Measurements from ENCODE around the gene ACBD3. TPM values are rescaled to one million over a fixed set of nuclear protein-coding genes. Genes with fewer than 3 reads are reported as not detected.
A peak's percentile ranks its signal among the peaks of the same experiment; 100 is the strongest.

ACBD3 gene
- total RNA-seq, 1 donor = 95.4 TPM

DNA sequence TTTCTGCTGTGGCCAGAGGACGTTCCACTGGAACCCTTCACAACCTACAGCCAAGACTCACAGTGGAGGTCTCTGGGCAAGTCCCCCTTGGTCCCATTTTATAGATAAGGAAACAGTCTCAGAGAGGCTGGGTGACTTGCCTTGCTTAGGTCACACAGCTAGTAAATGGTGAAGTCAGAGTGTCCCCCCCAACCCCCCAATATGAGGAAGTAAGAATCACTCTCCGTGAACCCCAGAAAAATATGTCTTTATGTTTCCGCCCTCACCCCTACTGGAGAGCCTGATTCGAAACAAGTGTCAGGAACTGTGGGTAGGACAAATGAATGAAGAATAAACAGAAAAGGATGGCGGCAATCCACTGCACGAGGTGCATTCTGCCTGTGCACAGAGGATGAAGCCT, 67.4 kb downstream of the ACBD3 start:
- no peak overlapping the region for H3K4me3 ChIP-seq (ENCODE audit: low read depth, low read length)
- no peak for DNase-seq (ENCODE audit: low read depth)
- TF ChIP-seq, protein P1, sequence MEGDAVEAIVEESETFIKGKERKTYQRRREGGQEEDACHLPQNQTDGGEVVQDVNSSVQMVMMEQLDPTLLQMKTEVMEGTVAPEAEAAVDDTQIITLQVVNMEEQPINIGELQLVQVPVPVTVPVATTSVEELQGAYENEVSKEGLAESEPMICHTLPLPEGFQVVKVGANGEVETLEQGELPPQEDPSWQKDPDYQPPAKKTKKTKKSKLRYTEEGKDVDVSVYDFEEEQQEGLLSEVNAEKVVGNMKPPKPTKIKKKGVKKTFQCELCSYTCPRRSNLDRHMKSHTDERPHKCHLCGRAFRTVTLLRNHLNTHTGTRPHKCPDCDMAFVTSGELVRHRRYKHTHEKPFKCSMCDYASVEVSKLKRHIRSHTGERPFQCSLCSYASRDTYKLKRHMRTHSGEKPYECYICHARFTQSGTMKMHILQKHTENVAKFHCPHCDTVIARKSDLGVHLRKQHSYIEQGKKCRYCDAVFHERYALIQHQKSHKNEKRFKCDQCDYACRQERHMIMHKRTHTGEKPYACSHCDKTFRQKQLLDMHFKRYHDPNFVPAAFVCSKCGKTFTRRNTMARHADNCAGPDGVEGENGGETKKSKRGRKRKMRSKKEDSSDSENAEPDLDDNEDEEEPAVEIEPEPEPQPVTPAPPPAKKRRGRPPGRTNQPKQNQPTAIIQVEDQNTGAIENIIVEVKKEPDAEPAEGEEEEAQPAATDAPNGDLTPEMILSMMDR (IDR thresholded peaks at IDR 0.05; ENCODE audit: insufficient read depth, low read depth, low read length) = no peak

DNA sequence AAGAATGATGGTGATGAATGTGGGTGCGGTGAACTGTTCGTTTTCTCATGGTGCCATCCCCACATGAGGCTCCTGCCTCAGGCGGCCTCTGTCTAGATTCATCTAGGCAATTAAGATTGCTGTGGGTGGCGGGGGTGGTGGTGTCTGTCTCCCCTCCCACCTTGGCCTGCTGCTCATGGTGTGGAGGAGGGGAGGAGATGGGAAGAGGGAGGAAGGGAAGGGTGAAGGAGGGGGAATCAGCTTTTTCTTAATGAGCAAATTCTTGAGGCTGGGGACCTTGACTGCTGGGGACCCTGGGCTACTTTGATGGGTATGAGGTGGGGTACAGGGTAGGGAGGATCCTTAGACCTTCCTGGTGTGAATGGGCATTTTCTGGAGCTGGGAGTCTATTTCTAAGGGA, 68.2 kb downstream of the ACBD3 start:
- no peak overlapping the region for H3K4me3 ChIP-seq (ENCODE audit: low read depth, low read length)
- DNase-seq (ENCODE audit: low read depth) = no peak
- TF ChIP-seq, protein P1 (IDR thresholded peaks at IDR 0.05; ENCODE audit: insufficient read depth, low read depth, low read length) = no peak

DNA sequence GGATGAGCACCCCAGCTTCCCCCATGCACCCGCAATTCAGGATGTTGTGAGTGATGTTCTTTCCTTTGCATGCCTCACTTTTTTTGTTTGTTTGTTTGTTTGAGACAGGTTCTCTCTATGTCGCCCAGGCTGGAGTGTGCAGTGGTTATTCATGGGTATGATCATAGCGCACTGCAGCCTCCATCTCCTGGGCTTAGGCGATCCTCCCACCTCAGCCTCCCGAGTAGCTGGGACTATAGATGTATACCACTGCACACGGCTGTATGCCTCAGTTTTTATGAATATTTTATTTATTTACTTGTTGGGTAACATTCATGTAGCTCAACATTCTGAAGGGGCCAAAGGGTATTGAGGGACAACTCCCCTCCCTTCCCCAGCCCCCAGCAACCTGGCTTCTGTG, 69.2 kb downstream of the ACBD3 start:
- no peak for DNase-seq (ENCODE audit: low read depth)
- H3K4me3 ChIP-seq (ENCODE audit: low read depth, low read length) = no peak overlapping the region
- TF ChIP-seq, protein P1 (IDR thresholded peaks at IDR 0.05; ENCODE audit: insufficient read depth, low read depth, low read length) = no peak

DNA sequence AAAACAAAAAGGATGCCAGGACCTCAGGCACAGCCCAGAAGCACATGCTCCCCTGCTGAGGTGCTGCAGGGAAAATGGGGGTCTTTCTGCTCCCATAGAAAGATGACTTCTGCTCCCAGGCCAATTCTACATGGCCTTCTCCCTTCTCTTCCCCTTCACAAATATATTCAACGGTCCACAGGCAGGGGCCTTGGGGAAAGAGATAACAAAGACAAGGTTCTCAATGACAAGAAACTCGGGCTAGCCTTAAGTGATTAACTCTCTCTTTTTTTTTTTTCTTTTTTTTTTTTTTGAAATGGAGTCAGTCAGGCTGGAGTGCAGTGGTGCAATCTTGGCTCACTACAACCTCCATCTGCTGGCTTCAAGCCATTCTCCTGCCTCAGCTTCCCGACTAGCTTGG, 69.9 kb downstream of the ACBD3 start:
- no peak overlapping the region for H3K4me3 ChIP-seq (ENCODE audit: low read depth, low read length)
- TF ChIP-seq, protein P1 (IDR thresholded peaks at IDR 0.05; ENCODE audit: insufficient read depth, low read depth, low read length) = no peak
- DNase-seq (ENCODE audit: low read depth) = no peak

DNA sequence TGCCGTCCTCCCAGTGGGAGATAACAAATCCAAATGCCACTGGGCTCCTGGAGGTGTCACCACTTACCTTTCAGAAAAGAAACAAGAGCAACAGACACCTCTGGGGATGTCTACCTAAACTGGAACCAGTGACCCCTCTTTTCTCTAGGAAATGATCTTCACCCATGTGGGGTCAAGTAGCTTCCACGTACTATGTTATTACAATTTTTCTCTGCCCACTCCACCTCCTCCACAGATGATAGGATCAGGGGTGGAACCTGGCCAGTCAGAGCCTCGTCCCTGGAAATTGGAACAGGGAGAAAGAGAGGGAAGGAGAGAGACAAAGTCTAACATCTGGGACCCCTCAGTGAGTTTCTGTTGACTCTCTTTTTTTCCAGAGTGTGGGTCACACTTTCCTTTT, 73.9 kb downstream of the ACBD3 start:
- no peak overlapping the region for H3K4me3 ChIP-seq (ENCODE audit: low read depth, low read length)
- TF ChIP-seq, protein P1 (IDR thresholded peaks at IDR 0.05; ENCODE audit: insufficient read depth, low read depth, low read length) = no peak
- DNase-seq (ENCODE audit: low read depth) = no peak

DNA sequence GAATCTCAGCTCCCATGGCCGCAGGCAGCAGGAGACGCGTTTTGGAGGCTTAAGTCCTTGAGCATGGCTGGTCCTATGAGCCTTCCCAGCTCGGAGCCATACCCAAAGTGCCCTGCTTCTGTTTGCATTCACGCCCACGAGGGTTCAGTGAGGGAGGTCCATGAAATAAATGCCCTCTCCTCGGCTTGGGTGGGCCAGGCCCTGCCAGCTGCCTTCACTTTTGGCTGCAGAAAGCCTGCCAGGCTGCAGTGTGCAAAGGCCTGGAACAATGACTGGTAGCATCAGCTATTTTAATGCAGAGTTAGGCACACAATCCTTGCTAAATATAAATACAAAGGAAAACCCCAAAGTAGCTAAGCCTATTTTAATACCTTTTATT, 74.7 kb downstream of the ACBD3 start:
- no peak overlapping the region for H3K4me3 ChIP-seq (ENCODE audit: low read depth, low read length)
- TF ChIP-seq, protein P1 (IDR thresholded peaks at IDR 0.05; ENCODE audit: insufficient read depth, low read depth, low read length) = no peak
- no peak for DNase-seq (ENCODE audit: low read depth)

DNA sequence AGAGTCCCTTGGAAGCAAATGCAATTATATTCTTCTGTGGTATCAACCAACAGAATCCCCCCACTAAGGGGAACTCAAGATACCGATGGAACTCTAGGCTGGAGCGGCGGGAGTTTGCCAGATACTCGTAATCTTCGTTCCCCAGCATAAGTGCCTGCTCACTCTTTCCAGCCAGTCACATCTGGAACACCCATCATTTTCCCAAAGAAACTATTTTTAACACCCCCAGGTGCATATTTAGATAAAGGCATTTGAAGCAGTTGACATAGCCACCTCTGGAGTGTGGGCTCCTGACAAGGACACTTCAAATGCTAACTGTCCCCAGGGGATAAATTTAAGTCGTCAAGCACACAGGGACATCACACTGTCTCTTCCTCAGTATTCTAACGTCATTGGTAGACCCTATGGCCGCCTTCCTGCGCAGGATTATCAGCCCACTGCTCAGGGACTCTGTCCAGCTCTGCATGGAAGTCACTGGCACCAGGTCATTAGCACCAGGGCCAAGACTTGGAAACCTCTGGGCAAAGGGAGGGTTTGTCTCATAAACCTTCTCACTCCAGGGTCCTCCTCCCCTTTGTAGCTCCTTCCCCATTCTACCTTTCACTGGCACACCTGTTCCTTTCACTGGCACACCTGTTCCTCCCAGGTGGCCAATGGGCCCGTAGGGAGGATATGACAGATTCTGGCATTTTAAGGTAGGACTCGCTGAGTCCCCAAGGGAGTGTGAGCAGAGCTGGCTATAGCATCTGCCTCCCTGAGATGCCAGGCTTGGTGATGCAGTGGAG, 75.3 kb downstream of the ACBD3 start:
- H3K4me3 ChIP-seq (ENCODE audit: low read depth, low read length) = peak overlapping the region; percentile 62
- DNase-seq (ENCODE audit: low read depth) = no peak
- TF ChIP-seq, protein P1 (IDR thresholded peaks at IDR 0.05; ENCODE audit: insufficient read depth, low read depth, low read length) = no peak
